ENCODE measurements around the gene POC1A.

The POC1A gene

DNA sequence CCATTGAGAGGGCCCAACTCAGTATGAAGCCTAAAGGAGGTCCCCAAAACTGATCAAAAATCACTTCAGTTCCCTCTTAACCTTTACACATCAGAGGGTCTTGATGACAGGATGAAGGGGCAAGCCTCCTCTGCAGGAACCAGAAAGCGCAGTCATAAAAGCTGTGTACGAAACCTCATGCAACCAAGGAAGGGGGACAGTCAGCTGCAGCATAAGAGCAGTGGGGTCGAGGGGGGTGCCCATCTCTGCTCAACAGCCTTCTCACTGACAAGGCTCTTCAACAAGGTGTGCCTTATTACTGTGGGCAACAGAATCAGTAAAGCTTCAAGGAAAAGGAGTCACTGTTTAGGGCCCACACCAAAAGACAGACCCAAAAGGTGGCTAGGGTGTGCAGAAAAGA lies 3.9 kb downstream of the POC1A start:
- no peak for DNase-seq

DNA sequence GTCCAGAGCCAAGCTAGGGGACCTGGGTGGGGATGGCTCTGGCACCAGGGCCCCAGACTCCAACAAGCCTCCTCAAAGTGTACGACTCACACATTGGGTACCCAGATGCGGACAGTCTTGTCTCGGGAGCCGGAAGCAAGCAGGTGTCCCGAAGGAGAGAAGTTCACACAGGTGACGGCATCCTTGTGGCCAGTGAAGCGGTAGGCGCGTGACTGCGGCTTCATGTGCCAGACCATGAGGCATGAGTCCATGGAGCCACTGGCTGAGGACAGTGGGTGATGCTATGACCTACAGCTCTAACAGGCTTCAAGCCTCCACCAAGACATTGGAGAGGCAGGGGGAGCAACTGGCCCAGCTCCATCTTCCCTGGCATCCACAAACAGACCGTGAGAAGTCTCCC lies 4.5 kb downstream of the POC1A start:
- no peak for DNase-seq

DNA sequence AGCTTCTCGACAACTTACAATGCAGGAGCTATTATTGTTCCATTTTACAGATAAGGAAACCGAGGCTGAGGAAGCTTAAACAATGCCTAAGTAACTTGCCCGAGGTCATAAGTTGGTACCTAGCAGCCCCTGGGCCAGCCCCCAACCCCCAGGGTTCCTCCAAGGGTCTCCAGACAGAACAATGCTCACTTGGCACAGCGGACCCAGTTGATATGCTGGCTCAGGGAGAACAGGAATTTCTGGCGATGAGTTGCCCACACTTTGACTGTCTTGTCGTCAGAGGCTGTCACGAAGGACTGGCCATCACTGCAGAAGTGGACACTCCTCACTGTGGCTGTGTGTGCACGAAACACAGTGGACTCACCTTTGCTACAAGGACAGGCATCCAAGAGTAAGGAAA lies 5.2 kb downstream of the POC1A start:
- no peak for DNase-seq

- no peak for DNase-seq
Measured at GRCh38 chr3:52147804-52148203, 6.4 kb downstream of the POC1A start.

DNA sequence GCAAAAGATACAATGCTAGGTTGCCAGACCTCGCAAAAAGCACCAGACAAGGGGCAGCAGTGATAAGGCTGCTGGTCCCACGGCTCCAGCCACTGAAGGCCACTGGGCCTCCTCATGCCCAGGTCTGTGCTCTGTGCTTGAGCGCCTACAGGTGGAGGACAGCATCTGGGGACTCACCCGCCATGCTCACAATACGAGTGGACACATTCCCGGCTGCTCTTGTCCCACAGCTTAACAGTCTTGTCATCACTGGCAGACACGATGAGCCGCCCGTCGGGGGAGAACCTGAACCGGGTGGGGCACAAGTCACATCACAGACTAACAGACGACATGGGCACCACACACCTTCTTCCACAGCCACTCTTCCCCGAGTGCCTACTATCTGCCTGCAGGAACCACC lies 7.4 kb downstream of the POC1A start:
- DNase-seq: no peak

- DNase-seq: no peak
Measured at GRCh38 chr3:52146189-52146588, 8.0 kb downstream of the POC1A start.

GRCh38 chr3:52145736-52146110 lies 8.5 kb downstream of the POC1A start:
- no peak for DNase-seq

DNA sequence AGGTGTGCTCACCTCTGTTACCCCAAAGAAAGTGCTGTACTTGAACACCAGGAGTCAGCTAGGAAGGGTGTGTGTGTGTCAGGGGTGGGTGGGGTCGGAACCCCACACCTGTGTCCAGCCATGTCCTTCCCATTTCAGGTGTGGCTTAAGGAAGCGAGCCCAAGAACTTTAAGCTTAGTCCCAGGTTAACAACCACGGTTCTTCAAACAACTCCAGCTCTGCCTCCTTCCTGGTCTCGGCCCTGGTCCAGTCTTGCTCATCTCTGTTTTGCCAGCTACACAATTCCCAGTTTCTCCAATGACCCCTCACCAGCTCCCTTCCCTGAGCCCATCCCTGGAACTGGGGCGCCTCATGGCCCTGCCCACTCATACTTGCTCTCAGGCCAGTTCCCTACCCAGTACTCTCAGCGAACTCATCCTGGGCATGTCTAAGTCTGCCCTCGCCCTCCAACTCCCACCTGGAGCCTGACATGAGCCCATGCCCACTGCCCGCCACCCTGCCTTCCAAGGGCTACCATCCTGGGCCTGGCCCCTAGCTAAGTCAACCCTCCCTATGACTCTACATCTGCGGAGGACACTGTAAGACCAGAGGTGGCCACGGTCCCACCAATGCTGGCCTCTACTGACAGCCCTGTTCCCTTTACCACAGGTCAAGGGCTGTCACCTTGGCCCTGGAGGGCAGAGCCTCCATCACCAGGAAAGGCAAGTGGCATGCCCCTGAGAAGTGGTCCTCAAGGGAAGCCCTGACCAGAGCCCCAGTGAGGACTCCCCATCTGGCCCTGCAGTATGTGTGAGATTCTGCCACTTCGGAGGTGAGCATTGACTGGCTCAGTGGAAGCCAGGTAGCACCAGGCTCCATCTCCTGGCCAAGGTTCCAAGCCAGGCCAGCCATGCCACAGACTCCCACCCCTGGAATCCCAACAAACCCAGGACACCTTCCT lies 9.2 kb downstream of the POC1A start:
- DNase-seq: no peak

GRCh38 chr3:52144034-52144795 lies 10.0 kb downstream of the POC1A start:
- DNase-seq: peak; percentile 92

DNA sequence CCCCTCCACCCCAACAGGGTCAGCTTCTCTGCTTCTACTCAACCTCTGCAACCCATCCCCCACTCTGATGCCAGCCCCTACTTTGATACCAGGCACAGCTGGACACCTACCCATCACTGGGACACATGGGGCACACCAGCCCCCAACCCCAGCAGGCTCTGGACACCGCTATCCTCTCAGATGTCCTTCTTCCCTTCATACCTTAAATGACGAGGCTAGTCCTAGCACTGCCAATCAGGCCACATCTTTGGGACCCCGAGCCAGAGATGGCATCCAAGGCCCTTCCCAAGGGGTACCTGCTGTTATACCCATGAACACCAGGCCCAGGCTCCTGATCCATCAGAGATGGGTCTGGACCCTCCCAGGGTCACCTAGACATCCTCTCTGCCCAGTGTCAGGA lies 10.6 kb downstream of the POC1A start:
- no peak for DNase-seq

DNA sequence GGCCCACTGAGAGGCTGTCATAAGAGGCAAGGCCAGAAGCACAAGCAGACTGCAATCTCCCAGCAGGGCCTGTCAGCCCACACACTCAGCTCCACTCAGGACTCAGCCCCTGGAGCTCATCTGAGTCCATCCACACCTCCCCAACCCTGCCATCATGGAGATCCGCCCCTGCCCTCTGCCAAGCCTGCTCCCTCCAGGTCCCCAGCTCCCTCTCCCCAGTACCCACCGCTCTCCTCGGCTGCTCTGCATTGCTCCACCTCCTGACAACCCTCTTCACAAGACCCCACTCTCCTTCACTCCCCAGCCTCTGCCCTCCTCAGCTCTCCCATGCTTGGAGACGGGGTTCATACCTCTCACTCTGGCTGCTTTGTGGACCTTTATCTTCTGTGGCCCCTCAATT lies 11.1 kb downstream of the POC1A start:
- no peak for DNase-seq

GRCh38 chr3:52141751-52142150 lies 12.5 kb downstream of the POC1A start:
- no peak for DNase-seq

- no peak for DNase-seq
Measured at GRCh38 chr3:52140769-52141168, 13.5 kb downstream of the POC1A start.

DNA sequence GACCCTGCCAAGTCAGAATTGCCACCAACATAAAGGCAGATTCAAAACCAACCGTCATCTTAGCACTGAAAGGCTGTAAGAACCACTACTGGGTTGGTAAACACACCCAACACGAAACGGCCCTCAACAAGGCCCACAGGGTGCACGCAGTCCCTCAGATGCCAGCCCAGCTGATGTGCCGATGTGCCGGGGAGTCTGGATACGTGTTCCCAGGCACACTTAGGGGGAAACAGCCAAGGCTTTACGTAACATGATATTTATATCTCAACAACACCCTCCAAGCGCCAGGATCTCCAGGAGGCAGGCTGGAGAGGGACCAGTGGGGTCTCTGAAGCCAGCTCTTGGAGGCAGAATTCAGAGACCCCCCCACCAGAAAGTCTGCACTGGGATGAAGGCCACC lies 14.2 kb downstream of the POC1A start:
- no peak for DNase-seq

DNA sequence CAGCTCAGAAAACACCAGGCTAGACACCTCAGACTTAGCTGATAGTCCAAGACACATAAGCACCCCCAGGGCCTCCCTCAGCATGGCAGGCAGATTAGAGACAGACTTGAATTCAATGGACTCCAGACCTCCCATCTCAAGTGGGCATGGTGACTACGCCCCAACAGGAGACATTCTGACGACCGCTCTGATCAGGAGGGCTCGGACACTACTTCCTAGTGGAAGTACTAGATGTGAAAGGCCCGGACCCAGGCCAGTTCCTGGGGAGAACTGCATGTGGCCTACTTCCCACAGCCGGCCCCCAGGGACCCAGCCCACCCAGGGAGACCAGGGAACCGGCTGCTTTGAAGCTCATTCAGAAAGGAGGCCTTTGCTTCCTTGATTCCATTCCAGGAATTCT lies 16.9 kb downstream of the POC1A start:
- no peak for DNase-seq

- DNase-seq: no peak
Measured at GRCh38 chr3:52136513-52136912, 17.7 kb downstream of the POC1A start.

- no peak for DNase-seq
Measured at GRCh38 chr3:52135332-52135731, 18.9 kb downstream of the POC1A start.

- DNase-seq: peak; percentile 58
Measured at GRCh38 chr3:52134761-52135160, 19.5 kb downstream of the POC1A start.

- no peak for DNase-seq
Measured at GRCh38 chr3:52132930-52133329, 21.3 kb downstream of the POC1A start.

DNA sequence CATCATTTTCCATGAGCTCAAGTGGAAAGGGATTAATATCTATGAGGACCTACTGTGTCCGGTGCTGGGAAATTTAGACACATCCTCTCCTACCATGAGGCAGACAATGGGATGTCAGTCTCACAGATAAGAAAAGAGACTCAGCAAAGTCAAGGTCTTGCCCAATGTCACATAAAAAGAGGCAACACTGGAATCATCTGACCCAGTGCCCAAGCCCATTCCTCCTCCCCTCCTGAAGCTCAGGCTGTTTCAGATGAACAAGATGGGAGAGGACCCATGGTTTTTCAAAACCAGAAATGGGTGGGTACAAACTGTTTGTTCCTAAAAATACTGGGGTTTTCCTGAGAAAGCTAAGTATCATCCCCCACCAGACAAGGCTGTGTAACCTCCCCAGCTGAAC lies 22.2 kb downstream of the POC1A start:
- DNase-seq: no peak

DNA sequence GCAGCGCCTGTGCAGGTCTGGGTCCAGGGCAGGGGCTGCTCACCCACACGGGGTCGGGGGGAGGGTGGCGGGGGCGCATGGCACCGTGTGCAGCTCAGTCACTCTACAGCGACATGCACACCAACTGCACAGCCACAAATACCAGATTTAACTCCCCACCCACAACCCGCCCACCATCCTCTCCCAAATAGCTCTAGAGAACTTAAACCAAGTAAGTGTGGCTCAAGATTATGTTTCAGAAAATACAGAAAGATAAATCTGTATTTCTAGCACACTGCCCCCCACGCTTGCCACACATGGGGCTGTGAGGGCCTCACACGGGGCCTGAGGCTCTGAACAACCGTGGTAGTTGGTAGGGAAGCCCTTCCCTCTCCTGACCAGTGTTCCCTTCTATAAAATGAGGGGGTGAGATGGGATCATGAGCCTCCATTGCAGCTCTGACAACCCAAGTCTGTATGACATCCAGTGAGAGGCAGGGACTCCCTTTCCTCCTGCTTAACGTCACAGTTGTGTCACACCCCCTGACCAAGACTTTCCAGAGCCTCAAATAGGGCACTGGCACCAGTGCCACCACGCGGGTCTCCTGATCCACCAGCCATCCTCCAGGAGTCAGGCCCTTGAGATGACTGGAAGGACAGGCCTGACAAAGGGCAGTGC lies 23.1 kb downstream of the POC1A start:
- DNase-seq: no peak

DNA sequence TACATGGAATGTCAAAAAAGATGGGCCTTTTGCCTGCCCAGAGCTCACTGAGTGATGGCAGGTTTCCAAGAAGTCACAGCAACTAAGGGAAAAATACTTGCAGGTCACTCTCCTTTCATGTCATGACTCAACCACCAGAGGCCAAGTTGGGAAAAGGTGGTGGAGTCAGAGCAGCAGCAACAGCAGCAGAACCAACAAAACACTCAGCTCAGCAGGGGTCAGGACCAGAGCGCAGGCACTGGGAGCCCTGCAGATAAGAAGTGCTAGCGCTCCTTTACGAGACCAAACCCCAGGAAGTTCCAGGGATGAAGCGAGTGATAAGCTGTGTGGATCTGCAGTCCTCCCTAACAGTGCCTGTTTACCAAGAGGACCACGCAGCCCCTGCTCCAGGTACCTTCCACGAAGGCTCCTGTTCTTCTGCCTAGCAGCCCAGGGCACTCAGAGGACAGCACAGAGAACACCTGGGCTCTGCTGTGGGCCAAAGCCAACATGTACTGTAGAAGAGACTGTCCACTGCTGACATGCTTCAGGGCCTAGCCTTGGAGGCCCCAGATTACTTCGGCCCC lies 26.0 kb downstream of the POC1A start:
- DNase-seq: peak; percentile 40

DNA sequence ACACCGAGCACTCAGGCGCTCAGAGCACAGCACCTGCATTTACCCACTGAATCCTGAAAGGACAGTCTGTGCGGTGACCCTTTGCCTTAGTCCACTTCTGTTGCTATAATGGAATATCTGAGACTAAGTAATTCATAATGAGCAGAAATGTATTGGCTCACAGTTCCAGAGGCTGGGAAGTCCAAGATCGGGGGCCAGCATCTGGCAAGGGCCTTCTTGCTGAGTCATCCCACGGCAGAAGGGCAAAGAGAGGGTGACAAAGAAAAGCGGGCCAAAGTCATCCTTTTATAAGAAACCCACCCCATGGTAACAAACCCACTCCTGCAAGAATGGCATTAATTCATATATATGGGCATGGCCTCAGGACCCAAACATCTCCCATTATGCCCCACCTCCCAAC lies 27.7 kb downstream of the POC1A start:
- DNase-seq: no peak

Measured in hematopoietic multipotent progenitor cell treated with erythropoietin and hydrocortisone succinate and interleukin-3 and kit ligand, for 4 days (in vitro differentiated cells).